GM23338 (cell line): ENCODE results near the gene OBP2A. TPM values are rescaled to one million over a fixed set of nuclear protein-coding genes. Genes with fewer than 3 reads are reported as not detected.

Experiments
- ATAC-seq: fragments of 200-7000 bp; cut with Tn5 transposase; 3 replicates; pipeline ENCODE4 v1.9.1; 2020
- DNase-seq: peaks from one replicate; pipeline ENCODE4 v3.0.0-alpha.2; 2015; ENCODE audit warnings: low spot score
- H2AFZ ChIP-seq: fragments of 200-600 bp; sonication (generic); 2 replicates; pipeline ENCODE4 v1.8.0; 2016; ENCODE audit warnings: antibody characterized with exemption, mild to moderate bottlenecking, moderate library complexity
- H3F3A ChIP-seq: fragments of 200-600 bp; sonication (generic); replicated peaks from 2 replicates; pipeline ENCODE4 v1.8.0; 2017; ENCODE audit warnings: antibody characterized with exemption, mixed run types, low read depth
- H3K27ac ChIP-seq: fragments of 200-600 bp; sonication (generic); 2 replicates; pipeline ENCODE4 v1.6.1; 2016; ENCODE audit warnings: low read depth
- H3K27me3 ChIP-seq: fragments of 200-600 bp; sonication (generic); 2 replicates; pipeline ENCODE4 v1.8.0; 2016; ENCODE audit warnings: mild to moderate bottlenecking, mixed run types, moderate library complexity; ENCODE audit not compliant: insufficient read depth
- H3K36me3 ChIP-seq: fragments of 200-600 bp; sonication (generic); 2 replicates; pipeline ENCODE4 v1.8.0; 2016; ENCODE audit warnings: mild to moderate bottlenecking; ENCODE audit not compliant: insufficient read depth
- H3K4me1 ChIP-seq: fragments of 200-600 bp; sonication (generic); 2 replicates; pipeline ENCODE4 v1.8.0; 2016; ENCODE audit warnings: mild to moderate bottlenecking, moderate library complexity; ENCODE audit not compliant: insufficient read depth
- H3K4me2 ChIP-seq: fragments of 200-600 bp; sonication (generic); 2 replicates; pipeline ENCODE4 v1.7.1; 2017; ENCODE audit warnings: mixed run types
- H3K4me3 ChIP-seq: fragments of 200-600 bp; sonication (generic); 2 replicates; pipeline ENCODE4 v1.6.1; 2016; ENCODE audit warnings: mixed run types
- H3K79me2 ChIP-seq: fragments of 200-600 bp; sonication (generic); replicated peaks from 2 replicates; pipeline ENCODE4 v1.8.0; 2017; ENCODE audit warnings: mild to moderate bottlenecking; ENCODE audit not compliant: insufficient read depth
- H3K9me2 ChIP-seq: fragments of 200-600 bp; sonication (generic); 2 replicates; pipeline ENCODE4 v1.8.0; 2017; ENCODE audit not compliant: insufficient read depth
- H4K20me1 ChIP-seq: fragments of 200-600 bp; sonication (generic); replicated peaks from 2 replicates; pipeline ENCODE4 v1.8.0; 2017; ENCODE audit warnings: mild to moderate bottlenecking; ENCODE audit not compliant: insufficient read depth
- H3K27ac Mint-ChIP-seq: 2 replicates; pipeline ENCODE4 v1.8.0; 2020; ENCODE audit warnings: inconsistent platforms, mild to moderate bottlenecking, moderate library complexity, mixed read lengths
- H3K27me3 Mint-ChIP-seq: 3 replicates; pipeline ENCODE4 v1.8.0; 2022; ENCODE audit warnings: low read depth, mild to moderate bottlenecking, moderate library complexity, mixed read lengths, inconsistent platforms; ENCODE audit not compliant: insufficient read depth, poor library complexity
- H3K36me3 Mint-ChIP-seq: 3 replicates; pipeline ENCODE4 v1.8.0; 2021; ENCODE audit warnings: low read depth, mild to moderate bottlenecking, inconsistent platforms, moderate library complexity, mixed read lengths
- H3K4me1 Mint-ChIP-seq: 3 replicates; pipeline ENCODE4 v1.8.0; 2020; ENCODE audit warnings: mild to moderate bottlenecking, inconsistent platforms, mixed read lengths
- H3K4me3 Mint-ChIP-seq: 3 replicates; pipeline ENCODE4 v1.8.0; 2021; ENCODE audit warnings: moderate library complexity, mild to moderate bottlenecking, inconsistent platforms, mixed read lengths
- H3K9me3 Mint-ChIP-seq: 3 replicates; pipeline ENCODE4 v1.8.0; 2020; ENCODE audit warnings: moderate library complexity, mild to moderate bottlenecking, inconsistent platforms, mixed read lengths
- CREB1 ChIP-seq: fragments of 250-450 bp; sonication (Bioruptor Pico); IDR thresholded peaks from 2 replicates; pipeline ENCODE4 v1.5.0; 2020; ENCODE audit warnings: low read depth, mild to moderate bottlenecking, moderate library complexity
- JUNB ChIP-seq: IDR thresholded peaks from one replicate; pipeline ENCODE4 v1.6.1; 2016; ENCODE audit warnings: antibody characterized with exemption; ENCODE audit not compliant: unreplicated experiment
- POLR2AphosphoS5 ChIP-seq: IDR thresholded peaks from 2 replicates; pipeline ENCODE4 v1.6.1; 2016; ENCODE audit warnings: antibody characterized with exemption, low read depth
- STAT1 ChIP-seq: IDR thresholded peaks from one replicate; pipeline ENCODE4 v1.6.1; 2016; ENCODE audit warnings: antibody characterized with exemption; ENCODE audit not compliant: unreplicated experiment
- polyA plus RNA-seq: library from polyadenylated mRNA; unstranded; fragments of >200 nt; fragmentation: Nextera tagmentation; extraction: Ambion mirVana; gene quantifications from 2 replicates; pipeline ENCODE4 v1.2.1, GENCODE V29; 2016
- total RNA-seq: library from RNA; depleted of rRNA; stranded (reverse); fragments of >200 nt; shearing (Covaris generic); gene quantifications from 2 replicates; pipeline ENCODE4 v1.2.3, GENCODE V29; 2014
- TF ChIP-seq, protein P1 (sequence below): IDR thresholded peaks from one replicate; pipeline ENCODE4 v1.6.1; 2018; ENCODE audit warnings: antibody characterized with exemption; ENCODE audit not compliant: unreplicated experiment
- TF ChIP-seq, protein P2 (sequence below): IDR thresholded peaks from 2 replicates; pipeline ENCODE4 v1.6.1; 2016; ENCODE audit warnings: antibody characterized with exemption
- TF ChIP-seq, protein P3 (sequence below): fragments of 250-450 bp; sonication (Bioruptor Pico); IDR thresholded peaks from 2 replicates; pipeline ENCODE4 v1.5.0; 2020; ENCODE audit warnings: mild to moderate bottlenecking, moderate library complexity

Gene OBP2A
- total and polyA plus RNA-seq, 2 experiments from 2014 or later: not detected

DNA sequence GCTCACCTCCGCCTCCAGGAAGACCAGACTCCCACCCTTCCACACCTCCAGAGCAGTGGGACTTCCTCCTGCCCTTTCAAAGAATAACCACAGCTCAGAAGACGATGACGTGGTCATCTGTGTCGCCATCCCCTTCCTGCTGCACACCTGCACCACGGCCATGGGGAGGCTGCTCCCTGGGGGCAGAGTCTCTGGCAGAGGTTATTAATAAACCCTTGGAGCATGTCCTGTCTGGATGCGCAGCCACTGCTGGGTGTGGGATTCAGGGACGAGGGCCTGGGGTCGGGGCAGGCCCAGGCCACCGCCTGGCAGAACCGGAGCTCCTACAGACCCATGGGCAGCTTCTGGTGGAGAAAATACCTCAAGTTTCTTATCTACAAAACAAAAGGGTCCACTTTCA is 20.6 kb downstream of the OBP2A start (continued):
- TF ChIP-seq, protein P1, sequence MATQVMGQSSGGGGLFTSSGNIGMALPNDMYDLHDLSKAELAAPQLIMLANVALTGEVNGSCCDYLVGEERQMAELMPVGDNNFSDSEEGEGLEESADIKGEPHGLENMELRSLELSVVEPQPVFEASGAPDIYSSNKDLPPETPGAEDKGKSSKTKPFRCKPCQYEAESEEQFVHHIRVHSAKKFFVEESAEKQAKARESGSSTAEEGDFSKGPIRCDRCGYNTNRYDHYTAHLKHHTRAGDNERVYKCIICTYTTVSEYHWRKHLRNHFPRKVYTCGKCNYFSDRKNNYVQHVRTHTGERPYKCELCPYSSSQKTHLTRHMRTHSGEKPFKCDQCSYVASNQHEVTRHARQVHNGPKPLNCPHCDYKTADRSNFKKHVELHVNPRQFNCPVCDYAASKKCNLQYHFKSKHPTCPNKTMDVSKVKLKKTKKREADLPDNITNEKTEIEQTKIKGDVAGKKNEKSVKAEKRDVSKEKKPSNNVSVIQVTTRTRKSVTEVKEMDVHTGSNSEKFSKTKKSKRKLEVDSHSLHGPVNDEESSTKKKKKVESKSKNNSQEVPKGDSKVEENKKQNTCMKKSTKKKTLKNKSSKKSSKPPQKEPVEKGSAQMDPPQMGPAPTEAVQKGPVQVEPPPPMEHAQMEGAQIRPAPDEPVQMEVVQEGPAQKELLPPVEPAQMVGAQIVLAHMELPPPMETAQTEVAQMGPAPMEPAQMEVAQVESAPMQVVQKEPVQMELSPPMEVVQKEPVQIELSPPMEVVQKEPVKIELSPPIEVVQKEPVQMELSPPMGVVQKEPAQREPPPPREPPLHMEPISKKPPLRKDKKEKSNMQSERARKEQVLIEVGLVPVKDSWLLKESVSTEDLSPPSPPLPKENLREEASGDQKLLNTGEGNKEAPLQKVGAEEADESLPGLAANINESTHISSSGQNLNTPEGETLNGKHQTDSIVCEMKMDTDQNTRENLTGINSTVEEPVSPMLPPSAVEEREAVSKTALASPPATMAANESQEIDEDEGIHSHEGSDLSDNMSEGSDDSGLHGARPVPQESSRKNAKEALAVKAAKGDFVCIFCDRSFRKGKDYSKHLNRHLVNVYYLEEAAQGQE: no peak

DNA sequence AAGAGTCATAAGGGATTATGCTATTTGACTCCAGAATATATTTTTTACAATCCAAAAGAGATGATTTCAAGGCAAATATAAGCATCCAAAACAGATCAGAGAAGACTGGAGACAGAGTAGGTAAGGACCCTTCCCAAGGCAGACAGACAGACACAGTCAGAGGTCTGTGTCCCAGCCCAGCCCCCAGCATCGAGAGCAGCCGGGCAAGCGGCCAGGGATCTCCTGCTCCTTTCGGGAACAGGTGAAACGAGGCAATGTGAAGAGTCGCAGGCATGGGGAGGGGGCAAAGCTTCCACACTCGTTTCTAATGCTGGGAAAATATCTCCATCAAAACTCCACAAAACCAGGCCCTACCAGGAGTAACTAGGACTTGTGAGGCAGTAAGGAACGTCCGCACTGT is 21.4 kb downstream of the OBP2A start:
- no peaks in the 10 kb centered on the region for H4K20me1 ChIP-seq
- Mint-ChIP-seq H3K4me1 (peaks cover 10% of the 10 kb centered on the region), H3K9me3 (peaks cover 15% of the 10 kb centered on the region), H3K4me3 (no peak overlapping the region), H3K36me3 (peaks cover 7% of the 10 kb centered on the region; the same call in 2 of the 3 replicates), H3K27me3 (peaks cover 8% of the 10 kb centered on the region), H3K27ac (no peak overlapping the region)
- TF ChIP-seq STAT1 (no peak), JUNB (no peak), POLR2AphosphoS5 (no peak), CREB1 (CRISPR knock-in tag) (no peak)
- TF ChIP-seq, protein P1: no peak
- TF ChIP-seq, protein P2, sequence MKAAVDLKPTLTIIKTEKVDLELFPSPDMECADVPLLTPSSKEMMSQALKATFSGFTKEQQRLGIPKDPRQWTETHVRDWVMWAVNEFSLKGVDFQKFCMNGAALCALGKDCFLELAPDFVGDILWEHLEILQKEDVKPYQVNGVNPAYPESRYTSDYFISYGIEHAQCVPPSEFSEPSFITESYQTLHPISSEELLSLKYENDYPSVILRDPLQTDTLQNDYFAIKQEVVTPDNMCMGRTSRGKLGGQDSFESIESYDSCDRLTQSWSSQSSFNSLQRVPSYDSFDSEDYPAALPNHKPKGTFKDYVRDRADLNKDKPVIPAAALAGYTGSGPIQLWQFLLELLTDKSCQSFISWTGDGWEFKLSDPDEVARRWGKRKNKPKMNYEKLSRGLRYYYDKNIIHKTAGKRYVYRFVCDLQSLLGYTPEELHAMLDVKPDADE: no peak
- TF ChIP-seq, protein P3, sequence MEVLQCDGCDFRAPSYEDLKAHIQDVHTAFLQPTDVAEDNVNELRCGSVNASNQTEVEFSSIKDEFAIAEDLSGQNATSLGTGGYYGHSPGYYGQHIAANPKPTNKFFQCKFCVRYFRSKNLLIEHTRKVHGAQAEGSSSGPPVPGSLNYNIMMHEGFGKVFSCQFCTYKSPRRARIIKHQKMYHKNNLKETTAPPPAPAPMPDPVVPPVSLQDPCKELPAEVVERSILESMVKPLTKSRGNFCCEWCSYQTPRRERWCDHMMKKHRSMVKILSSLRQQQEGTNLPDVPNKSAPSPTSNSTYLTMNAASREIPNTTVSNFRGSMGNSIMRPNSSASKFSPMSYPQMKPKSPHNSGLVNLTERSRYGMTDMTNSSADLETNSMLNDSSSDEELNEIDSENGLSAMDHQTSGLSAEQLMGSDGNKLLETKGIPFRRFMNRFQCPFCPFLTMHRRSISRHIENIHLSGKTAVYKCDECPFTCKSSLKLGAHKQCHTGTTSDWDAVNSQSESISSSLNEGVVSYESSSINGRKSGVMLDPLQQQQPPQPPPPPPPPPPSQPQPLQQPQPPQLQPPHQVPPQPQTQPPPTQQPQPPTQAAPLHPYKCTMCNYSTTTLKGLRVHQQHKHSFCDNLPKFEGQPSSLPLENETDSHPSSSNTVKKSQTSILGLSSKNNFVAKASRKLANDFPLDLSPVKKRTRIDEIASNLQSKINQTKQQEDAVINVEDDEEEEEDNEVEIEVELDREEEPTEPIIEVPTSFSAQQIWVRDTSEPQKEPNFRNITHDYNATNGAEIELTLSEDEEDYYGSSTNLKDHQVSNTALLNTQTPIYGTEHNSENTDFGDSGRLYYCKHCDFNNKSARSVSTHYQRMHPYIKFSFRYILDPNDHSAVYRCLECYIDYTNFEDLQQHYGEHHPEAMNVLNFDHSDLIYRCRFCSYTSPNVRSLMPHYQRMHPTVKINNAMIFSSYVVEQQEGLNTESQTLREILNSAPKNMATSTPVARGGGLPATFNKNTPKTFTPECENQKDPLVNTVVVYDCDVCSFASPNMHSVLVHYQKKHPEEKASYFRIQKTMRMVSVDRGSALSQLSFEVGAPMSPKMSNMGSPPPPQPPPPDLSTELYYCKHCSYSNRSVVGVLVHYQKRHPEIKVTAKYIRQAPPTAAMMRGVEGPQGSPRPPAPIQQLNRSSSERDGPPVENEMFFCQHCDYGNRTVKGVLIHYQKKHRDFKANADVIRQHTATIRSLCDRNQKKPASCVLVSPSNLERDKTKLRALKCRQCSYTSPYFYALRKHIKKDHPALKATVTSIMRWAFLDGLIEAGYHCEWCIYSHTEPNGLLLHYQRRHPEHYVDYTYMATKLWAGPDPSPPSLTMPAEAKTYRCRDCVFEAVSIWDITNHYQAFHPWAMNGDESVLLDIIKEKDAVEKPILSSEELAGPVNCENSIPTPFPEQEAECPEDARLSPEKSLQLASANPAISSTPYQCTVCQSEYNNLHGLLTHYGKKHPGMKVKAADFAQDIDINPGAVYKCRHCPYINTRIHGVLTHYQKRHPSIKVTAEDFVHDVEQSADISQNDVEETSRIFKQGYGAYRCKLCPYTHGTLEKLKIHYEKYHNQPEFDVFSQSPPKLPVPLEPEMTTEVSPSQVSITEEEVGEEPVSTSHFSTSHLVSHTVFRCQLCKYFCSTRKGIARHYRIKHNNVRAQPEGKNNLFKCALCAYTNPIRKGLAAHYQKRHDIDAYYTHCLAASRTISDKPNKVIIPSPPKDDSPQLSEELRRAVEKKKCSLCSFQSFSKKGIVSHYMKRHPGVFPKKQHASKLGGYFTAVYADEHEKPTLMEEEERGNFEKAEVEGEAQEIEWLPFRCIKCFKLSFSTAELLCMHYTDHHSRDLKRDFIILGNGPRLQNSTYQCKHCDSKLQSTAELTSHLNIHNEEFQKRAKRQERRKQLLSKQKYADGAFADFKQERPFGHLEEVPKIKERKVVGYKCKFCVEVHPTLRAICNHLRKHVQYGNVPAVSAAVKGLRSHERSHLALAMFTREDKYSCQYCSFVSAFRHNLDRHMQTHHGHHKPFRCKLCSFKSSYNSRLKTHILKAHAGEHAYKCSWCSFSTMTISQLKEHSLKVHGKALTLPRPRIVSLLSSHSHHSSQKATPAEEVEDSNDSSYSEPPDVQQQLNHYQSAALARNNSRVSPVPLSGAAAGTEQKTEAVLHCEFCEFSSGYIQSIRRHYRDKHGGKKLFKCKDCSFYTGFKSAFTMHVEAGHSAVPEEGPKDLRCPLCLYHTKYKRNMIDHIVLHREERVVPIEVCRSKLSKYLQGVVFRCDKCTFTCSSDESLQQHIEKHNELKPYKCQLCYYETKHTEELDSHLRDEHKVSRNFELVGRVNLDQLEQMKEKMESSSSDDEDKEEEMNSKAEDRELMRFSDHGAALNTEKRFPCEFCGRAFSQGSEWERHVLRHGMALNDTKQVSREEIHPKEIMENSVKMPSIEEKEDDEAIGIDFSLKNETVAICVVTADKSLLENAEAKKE (CRISPR knock-in tag): no peak
- DNase-seq (no peak), ATAC-seq (no peak)
- no peaks in the 10 kb centered on the region for H3K27me3 ChIP-seq
- H3K79me2 ChIP-seq: no peaks in the 10 kb centered on the region
- no peak overlapping the region for H3K4me2 ChIP-seq
- no peaks in the 10 kb centered on the region for H3K36me3 ChIP-seq
- no peaks in the 10 kb centered on the region for H3F3A ChIP-seq
- H3K4me3 ChIP-seq: no peak overlapping the region
- no peak overlapping the region for H2AFZ ChIP-seq
- no peaks in the 10 kb centered on the region for H3K4me1 ChIP-seq
- no peaks in the 10 kb centered on the region for H3K9me2 ChIP-seq
- no peak overlapping the region for H3K27ac ChIP-seq
